DND-41 (cell line): ENCODE results near the gene GAS7.

Source experiments
- EZH2 ChIP-seq: IDR thresholded peaks from 3 replicates; pipeline ENCODE4 v1.6.1; 2012; ENCODE audit warnings: borderline replicate concordance, low read depth, mild to moderate bottlenecking, moderate library complexity, low read length, inconsistent platforms; ENCODE audit not compliant: severe bottlenecking
- TF ChIP-seq, protein P1 (sequence below): IDR thresholded peaks from 2 replicates; pipeline ENCODE4 v1.5.1; 2012; ENCODE audit warnings: borderline replicate concordance, low read length, moderate library complexity, mild to moderate bottlenecking; ENCODE audit not compliant: poor library complexity, severe bottlenecking; ENCODE audit errors: extremely low read depth

DNA sequence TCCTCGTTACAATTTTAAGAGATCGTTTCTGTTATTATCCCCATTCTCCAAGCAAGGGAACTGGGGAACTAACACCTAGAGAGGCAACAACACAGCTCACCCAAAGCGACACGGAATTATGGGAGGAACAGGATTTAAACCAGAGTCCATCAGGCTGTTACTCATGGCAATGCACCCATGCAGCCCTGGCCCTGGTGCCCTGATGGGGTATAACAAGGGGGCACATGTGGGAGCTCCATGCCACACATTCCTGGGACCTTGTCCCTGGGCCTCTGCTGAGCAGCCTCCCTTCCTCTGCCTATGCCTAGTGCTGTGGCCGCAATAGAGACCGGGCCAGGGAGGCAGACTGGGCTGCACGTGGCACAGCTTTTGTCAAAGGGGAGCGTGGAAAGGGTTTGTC is 280.1 kb downstream of the GAS7 start:
- TF ChIP-seq, protein P1, sequence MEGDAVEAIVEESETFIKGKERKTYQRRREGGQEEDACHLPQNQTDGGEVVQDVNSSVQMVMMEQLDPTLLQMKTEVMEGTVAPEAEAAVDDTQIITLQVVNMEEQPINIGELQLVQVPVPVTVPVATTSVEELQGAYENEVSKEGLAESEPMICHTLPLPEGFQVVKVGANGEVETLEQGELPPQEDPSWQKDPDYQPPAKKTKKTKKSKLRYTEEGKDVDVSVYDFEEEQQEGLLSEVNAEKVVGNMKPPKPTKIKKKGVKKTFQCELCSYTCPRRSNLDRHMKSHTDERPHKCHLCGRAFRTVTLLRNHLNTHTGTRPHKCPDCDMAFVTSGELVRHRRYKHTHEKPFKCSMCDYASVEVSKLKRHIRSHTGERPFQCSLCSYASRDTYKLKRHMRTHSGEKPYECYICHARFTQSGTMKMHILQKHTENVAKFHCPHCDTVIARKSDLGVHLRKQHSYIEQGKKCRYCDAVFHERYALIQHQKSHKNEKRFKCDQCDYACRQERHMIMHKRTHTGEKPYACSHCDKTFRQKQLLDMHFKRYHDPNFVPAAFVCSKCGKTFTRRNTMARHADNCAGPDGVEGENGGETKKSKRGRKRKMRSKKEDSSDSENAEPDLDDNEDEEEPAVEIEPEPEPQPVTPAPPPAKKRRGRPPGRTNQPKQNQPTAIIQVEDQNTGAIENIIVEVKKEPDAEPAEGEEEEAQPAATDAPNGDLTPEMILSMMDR, result no peak
- TF ChIP-seq EZH2, result no peak
